Small intestine (tissue), 7 donors: ENCODE results near the gene GPR37. TPM values are rescaled to one million over a fixed set of nuclear protein-coding genes. Genes with fewer than 3 reads are reported as not detected.

Experiments
- DNase-seq, 2 donors: peaks; one replicate each; pipeline versions ENCODE4 v3.0.0 to v3.0.0-alpha.2; 2013
- FAIRE-seq: peaks from 2 replicates; lab custom pipeline; 2012; peaks lifted over from hg19 to GRCh38; lab: Jason Lieb, UNC
- H3K27ac ChIP-seq, 3 donors: one replicate each; pipeline ENCODE4 v1.5.1; 2013; ENCODE audit warnings: low read length in 2 of 3, mild to moderate bottlenecking in 2 of 3, control low read depth in 1 of 3, inconsistent platforms in 1 of 3, low read depth in 1 of 3, moderate library complexity in 1 of 3
- H3K27me3 ChIP-seq, 3 donors: one replicate each; pipeline ENCODE4 v1.6.1; 2013; ENCODE audit warnings: low read length in 3 of 3, inconsistent platforms in 1 of 3; ENCODE audit not compliant: control insufficient read depth in 3 of 3, insufficient read depth in 3 of 3
- H3K36me3 ChIP-seq, 3 donors: one replicate each; pipeline ENCODE4 v1.6.1; 2013; ENCODE audit warnings: low read length in 3 of 3, inconsistent platforms in 1 of 3, low read depth in 1 of 3, mild to moderate bottlenecking in 1 of 3, moderate library complexity in 1 of 3; ENCODE audit not compliant: control insufficient read depth in 3 of 3, insufficient read depth in 2 of 3
- H3K4me1 ChIP-seq, 3 donors: one replicate each; pipeline ENCODE4 v1.6.1; 2013; ENCODE audit warnings: low read length in 2 of 3, inconsistent platforms in 1 of 3, low read depth in 1 of 3, mild to moderate bottlenecking in 1 of 3, moderate library complexity in 1 of 3; ENCODE audit not compliant: control insufficient read depth in 3 of 3, insufficient read depth in 2 of 3
- H3K4me3 ChIP-seq, 3 donors: one replicate each; pipeline ENCODE4 v1.5.1; 2013; ENCODE audit warnings: low read length in 3 of 3, control low read depth in 1 of 3, inconsistent platforms in 1 of 3, low read depth in 1 of 3, mild to moderate bottlenecking in 1 of 3, moderate library complexity in 1 of 3
- H3K9me3 ChIP-seq, 2 donors: one replicate each; pipeline ENCODE4 v1.6.1; 2013; ENCODE audit warnings: low read depth in 1 of 2, low read length in 1 of 2; ENCODE audit not compliant: control insufficient read depth in 2 of 2, insufficient read depth in 1 of 2
- WGBS, 3 donors: extraction: QIAGEN DNeasy Blood & Tissue Kit; methylation state at CpG; one replicate each; pipeline ENCODE4 v1.1.7; 2013; 5-methylcytosine and 5-hydroxymethylcytosine counted together
- polyA plus RNA-seq, 4 donors: library from polyadenylated mRNA; stranded (reverse) in 3 of 4; unstranded in 1 of 4; fragments of 200-250 nt in 3 of 4; fragments of 120-200 nt in 1 of 4; gene quantifications; one replicate each; pipeline versions ENCODE4 v1.2.1 to v1.2.3, GENCODE V29; 2013
- donor health status: healthy with polysubstance abuse.
- donor health status: control.
- donor health status: control.
- donor health status: Bipolar disorder and iron deficiency.
- donor health status: healthy.

GPR37 gene
- polyA plus RNA-seq, 4 donors = 0.40 to 1.4 TPM; not detected in 2

- WGBS, 3 donors = 40 to 45% (median 41%) methylated on average over 9 of the region's 9 CpGs
- H3K9me3 ChIP-seq = no peaks in the 10 kb centered on the region
- no peak for FAIRE-seq
- peaks cover 0 to 2% (median 1%) of the 10 kb centered on the region in 3 donors for H3K27me3 ChIP-seq
- DNase-seq = peak; percentile 43 to 59
- H3K4me1 ChIP-seq = no peaks in the 10 kb centered on the region
- no peak overlapping the region for H3K4me3 ChIP-seq
- no peaks in the 10 kb centered on the region for H3K36me3 ChIP-seq
- no peak overlapping the region for H3K27ac ChIP-seq
Observed at GRCh38 chr7:124784879-124785818, 19.6 kb upstream of the GPR37 start.

GRCh38 chr7:124783271-124783670, 17.7 kb upstream of the GPR37 start:
- Histone ChIP-seq H3K4me1 (no peaks in the 10 kb centered on the region), H3K36me3 (no peaks in the 10 kb centered on the region), H3K27me3 (peaks cover 0 to 1% (median under 1%) of the 10 kb centered on the region in 3 donors), H3K27ac (no peak overlapping the region), H3K4me3 (no peak overlapping the region), H3K9me3 (no peaks in the 10 kb centered on the region)
- 81 to 85% (median 83%) methylated on average over 5 of the region's 5 CpGs for WGBS, 3 donors
- no peak for FAIRE-seq
- DNase-seq = no peak

DNA sequence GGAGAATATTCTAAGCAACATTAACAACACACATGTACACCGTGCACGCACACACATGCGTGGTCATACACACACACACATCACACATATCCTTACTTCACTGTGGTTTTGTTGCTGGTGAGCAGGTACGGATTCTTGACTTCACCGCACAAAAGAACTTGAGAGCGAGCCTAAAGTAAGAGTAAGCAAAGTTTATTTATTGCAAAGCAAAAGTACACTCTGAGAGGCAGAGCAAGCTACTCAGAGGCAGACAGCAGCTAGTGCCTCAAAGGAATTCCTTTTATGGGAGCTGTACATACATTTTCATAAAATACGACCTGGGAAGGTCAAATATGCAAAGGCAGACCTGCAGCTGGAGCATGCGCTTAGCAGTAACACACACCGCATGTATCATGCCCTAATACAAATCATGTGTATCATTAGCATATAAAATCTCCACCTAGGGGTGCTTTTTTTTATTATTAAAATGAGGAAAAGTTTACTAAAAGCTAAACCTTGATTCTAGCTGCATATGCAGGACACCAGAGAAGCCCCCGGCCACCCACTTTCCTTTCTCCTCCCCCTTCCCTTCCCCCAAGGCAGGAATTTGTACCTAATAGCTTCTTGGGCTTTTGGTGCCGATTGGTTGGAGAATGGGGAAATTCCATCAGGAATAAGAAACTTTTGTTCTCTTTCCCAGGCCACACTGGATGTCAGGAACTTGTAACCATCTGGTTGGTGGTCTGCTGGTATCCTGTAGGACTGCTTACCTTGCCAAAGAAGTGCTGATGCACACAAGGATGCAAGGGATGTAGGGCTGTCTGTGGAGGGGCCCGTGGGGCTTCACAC, 16.5 kb upstream of the GPR37 start:
- Histone ChIP-seq H3K4me3 (no peak overlapping the region), H3K9me3 (no peaks in the 10 kb centered on the region), H3K27me3 (peaks cover 0 to 1% (median 0%) of the 10 kb centered on the region in 3 donors), H3K36me3 (no peaks in the 10 kb centered on the region), H3K27ac (no peak overlapping the region), H3K4me1 (no peaks in the 10 kb centered on the region)
- no peak for DNase-seq
- WGBS, 3 donors = 78 to 84% (median 81%) methylated on average over 12 of the region's 12 CpGs
- no peak for FAIRE-seq

GRCh38 chr7:124781418-124781817, 15.8 kb upstream of the GPR37 start:
- Histone ChIP-seq H3K36me3 (no peaks in the 10 kb centered on the region), H3K27ac (no peak overlapping the region), H3K27me3 (peaks cover 0 to 1% (median 0%) of the 10 kb centered on the region in 3 donors), H3K9me3 (no peaks in the 10 kb centered on the region), H3K4me1 (no peaks in the 10 kb centered on the region), H3K4me3 (no peak overlapping the region)
- no peak for FAIRE-seq
- WGBS, 3 donors = 89 to 95% (median 92%) methylated on average over 2 of the region's 2 CpGs
- no peak for DNase-seq

- Histone ChIP-seq H3K4me1 (no peaks in the 10 kb centered on the region), H3K27ac (no peak overlapping the region), H3K4me3 (no peak overlapping the region), H3K27me3 (peaks cover 0 to 1% (median 0%) of the 10 kb centered on the region in 3 donors), H3K36me3 (no peaks in the 10 kb centered on the region), H3K9me3 (no peaks in the 10 kb centered on the region)
- DNase-seq (no peak), FAIRE-seq (no peak)
- 90 to 100% (median 95%) methylated on average over 1 of the region's 1 CpG for WGBS, 3 donors
Observed at GRCh38 chr7:124780608-124781007, 15.0 kb upstream of the GPR37 start.

DNA sequence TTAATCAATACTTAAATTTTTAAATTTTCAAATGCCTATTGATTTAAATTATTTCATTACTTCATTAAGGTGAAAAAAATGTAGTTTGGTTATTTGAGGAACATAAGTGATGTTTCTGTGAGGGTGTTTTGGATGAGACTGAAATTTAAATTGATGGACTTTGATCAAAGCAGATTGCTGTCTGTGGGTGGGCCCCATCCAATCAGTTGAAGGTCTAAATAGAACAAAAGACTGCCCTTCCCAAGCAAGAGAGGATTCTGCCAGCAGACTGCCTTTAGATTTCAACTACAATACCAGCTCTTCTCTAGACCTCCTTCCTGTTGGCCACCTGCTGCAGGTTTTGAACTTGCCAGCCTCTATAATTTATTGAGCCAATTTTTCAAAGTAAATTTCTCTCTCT, 14.5 kb upstream of the GPR37 start:
- no peak overlapping the region for H3K27ac ChIP-seq
- H3K27me3 ChIP-seq = peaks cover 0 to 1% (median 0%) of the 10 kb centered on the region in 3 donors
- DNase-seq (no peak), FAIRE-seq (no peak)
- H3K4me1 ChIP-seq = no peaks in the 10 kb centered on the region
- H3K4me3 ChIP-seq = no peak overlapping the region
- no peaks in the 10 kb centered on the region for H3K36me3 ChIP-seq
- H3K9me3 ChIP-seq = no peaks in the 10 kb centered on the region

DNA sequence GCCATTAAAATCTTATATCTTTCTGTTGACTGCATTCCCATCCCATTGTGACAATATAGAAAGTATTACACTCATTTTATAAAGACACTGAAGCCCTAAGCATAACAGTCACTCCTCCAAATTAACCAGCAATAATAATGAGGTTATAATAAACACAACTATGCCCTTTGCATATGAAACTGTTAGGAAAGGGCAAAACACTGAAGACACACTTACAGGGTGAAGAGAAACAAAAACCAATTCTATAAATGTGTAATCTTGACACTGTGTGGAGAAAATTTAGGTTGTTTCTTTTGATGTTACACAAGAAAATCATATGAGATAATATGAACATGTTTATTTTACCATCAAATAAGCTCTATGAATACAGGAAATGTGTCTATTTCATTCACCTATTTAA, 14.0 kb upstream of the GPR37 start:
- no peak for DNase-seq
- Histone ChIP-seq H3K4me3 (no peak overlapping the region), H3K9me3 (no peaks in the 10 kb centered on the region), H3K27me3 (peaks cover 0 to 1% (median 0%) of the 10 kb centered on the region in 3 donors), H3K4me1 (no peaks in the 10 kb centered on the region), H3K27ac (no peak overlapping the region), H3K36me3 (no peaks in the 10 kb centered on the region)
- FAIRE-seq = no peak

- no peaks in the 10 kb centered on the region for H3K4me1 ChIP-seq
- H3K4me3 ChIP-seq = no peak overlapping the region
- FAIRE-seq = no peak
- DNase-seq = no peak
- no peak overlapping the region for H3K27ac ChIP-seq
- H3K9me3 ChIP-seq = no peaks in the 10 kb centered on the region
- 63 to 70% (median 67%) methylated on average over 3 of the region's 3 CpGs for WGBS, 3 donors
- H3K27me3 ChIP-seq = peaks cover 0 to 1% (median 0%) of the 10 kb centered on the region in 3 donors
- no peaks in the 10 kb centered on the region for H3K36me3 ChIP-seq
Observed at GRCh38 chr7:124779194-124779593, 13.6 kb upstream of the GPR37 start.
